HG03095 (cell line): Measurements from ENCODE around the gene PDE6B.
"Not testable (repeated sequence)": the region's sequence is repeated elsewhere in the genome, so short reads cannot be mapped to it uniquely, and the experiment has no call there.

Source experiments
- ATAC-seq: cut with Tn5 transposase; IDR thresholded peaks from one replicate; pipeline ENCODE4 v1.9.1; 2021; ENCODE audit warnings: moderate library complexity; ENCODE audit not compliant: unreplicated experiment

Gene PDE6B

DNA sequence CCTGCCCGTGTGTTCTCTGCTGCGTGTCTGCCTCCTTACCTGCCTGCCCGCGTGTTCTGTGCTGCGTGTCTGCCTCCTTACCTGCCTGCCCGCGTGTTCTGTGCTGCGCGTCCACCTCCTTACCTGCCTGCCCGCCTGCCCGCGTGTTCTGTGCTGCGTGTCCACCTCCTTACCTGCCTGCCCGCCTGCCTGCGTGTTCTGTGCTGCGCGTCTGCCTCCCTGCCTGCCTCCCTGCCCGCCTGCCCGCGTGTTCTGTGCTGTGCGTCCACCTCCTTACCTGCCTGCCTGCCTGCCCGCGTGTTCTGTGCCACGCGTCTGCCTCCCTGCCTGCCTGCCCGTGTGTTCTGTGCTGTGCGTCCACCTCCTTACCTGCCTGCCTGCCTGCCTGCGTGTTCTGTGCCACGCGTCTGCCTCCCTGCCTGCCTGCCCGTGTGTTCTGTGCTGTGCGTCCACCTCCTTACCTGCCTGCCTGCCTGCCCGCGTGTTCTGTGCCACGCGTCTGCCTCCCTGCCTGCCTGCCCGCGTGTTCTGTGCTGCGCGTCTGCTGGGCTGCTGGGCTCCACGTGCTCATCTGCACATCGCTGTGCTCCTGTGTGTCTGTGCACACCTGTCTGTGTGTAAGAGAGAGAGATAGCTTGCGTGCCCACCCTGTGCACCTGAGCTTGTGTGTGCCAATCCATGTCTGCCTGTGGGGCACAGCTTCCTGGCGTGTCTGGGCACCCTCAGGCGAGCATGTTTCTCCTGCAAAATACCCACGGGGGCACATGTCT lies 9.9 kb downstream of the PDE6B start:
- not testable (repeated sequence) for ATAC-seq

GRCh38 chr4:635851-636627 lies 10.7 kb downstream of the PDE6B start:
- ATAC-seq, result no peak

GRCh38 chr4:636628-637159 lies 11.3 kb downstream of the PDE6B start:
- no peak for ATAC-seq

DNA sequence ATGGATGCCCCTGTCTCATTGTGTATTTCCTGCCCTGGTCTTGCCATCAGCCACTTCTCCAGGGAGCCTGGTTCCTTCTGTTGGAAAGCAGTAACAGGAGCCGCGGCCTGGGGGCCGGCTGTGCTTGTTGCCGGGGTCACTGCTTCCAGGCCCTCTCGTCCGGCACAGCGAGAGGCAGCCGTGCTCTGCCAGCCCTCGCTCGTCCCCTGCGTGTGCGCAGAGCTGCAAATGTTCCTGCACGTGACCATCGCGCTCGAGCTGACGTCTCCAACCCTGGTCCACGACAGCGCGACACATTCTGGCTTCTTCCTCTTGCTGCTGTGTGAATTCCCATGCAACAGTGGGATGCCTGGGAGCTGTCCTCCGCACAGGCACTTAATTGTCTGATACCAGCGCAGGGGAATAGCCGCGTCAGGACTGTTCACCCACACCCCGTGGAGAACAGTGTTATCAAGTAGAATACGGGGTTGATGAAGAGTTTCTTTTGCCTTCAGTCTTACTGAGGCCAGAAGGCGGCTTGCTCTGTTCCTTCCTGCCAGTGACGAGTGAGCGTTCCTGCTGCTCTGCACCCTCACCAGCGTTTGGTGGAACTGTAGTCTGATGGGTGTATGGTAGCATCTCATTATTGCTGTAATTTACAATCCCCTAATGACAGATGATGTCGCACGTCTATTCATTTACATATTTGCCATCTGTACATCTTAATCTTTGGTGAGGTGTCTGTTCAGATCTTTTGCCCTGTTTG lies 12.3 kb downstream of the PDE6B start:
- ATAC-seq, result no peak

- not testable (repeated sequence) for ATAC-seq
Observed at GRCh38 chr4:642366-642765, 17.0 kb downstream of the PDE6B start.

- no peak for ATAC-seq
Observed at GRCh38 chr4:646460-646859, 21.1 kb downstream of the PDE6B start.

DNA sequence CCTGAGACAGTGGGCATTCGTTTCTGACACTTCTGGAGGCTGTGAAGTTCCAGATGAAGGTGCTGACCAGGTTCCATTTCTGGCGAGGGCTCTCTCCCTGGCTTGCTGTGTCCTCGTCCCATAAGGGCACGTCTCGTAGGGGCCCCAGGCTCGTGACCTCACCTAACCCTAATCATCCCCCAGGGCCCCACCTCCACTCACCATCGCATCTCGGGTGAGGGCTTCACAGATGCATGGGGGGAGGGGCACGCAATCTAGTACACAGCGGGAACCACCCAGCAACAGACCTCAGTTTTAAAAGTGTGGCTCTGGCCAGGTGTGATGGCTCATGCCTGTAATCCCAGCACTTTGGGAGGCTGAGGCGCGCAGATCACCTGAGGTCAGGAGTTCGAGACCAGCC lies 22.1 kb downstream of the PDE6B start:
- ATAC-seq, result no peak

GRCh38 chr4:648579-649292 lies 23.4 kb downstream of the PDE6B start:
- ATAC-seq, result no peak

- ATAC-seq, result no peak
Observed at GRCh38 chr4:649293-649625, 23.9 kb downstream of the PDE6B start.

GRCh38 chr4:649751-650310 lies 24.5 kb downstream of the PDE6B start:
- no peak for ATAC-seq

DNA sequence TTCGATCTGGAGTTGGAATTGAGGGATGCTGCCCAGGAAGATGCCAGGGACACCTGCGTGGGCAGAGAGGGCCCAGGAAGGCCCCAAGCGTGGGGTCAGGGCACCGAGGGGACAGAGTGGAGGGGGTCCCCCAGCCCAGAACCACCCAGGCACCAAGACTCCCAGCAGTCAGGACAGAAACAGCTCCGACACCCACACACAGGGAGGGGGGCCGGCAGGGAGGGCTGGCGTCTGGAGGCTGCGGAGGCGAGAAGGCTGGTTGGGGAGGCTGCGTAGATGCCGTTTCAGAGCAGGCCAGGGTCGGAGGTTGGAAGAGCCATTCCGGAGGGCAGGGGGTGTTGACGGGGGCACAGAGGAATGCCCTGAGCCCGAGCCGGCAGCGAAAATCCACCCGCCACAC lies 25.1 kb downstream of the PDE6B start:
- no peak for ATAC-seq

DNA sequence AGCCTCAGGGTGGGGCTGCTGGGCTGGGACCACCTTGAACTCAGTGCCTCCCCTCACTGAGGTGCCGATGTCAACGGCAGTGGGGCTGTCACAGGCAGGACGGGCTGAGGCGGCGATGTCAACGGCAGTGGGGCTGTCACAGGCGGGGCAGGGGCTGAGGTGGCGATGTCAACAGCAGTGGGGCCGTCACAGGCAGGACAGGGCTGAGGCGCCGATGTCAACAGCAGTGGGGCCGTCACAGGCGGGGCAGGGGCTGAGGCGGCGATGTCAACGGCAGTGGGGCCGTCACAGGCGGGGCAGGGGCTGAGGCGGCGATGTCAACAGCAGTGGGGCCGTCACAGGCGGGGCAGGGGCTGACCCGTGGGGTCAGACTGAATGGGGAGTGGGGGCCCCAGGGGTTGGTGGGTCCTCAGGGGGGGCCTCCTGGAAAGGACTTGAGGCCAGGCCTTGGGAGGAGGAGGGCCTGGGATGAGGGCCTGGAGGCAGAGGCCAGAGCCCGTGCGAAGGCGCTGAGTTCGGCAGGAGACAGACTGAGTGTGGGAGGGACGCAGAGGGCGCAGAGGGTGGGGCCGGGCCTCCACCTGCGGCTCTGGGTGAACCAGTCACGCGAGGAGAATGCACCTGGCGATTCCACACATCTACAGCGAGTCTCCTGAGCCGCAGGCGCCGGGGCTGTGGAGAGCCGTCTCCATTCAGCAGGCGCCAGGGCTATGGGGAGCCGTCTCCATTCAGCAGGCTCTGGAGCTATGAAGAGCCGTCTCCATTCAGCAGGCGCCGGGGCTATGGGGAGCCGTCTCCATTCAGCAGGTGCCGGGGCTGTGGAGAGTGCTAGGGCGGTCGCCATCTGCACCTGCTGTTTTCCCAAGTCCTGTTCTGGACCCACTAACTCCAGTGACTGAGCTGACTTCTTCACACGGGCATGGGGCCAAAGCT lies 25.8 kb downstream of the PDE6B start:
- ATAC-seq, result no peak

GRCh38 chr4:651884-652642 lies 26.7 kb downstream of the PDE6B start:
- ATAC-seq, result no peak

- ATAC-seq, result no peak
Observed at GRCh38 chr4:653080-653821, 27.9 kb downstream of the PDE6B start.

DNA sequence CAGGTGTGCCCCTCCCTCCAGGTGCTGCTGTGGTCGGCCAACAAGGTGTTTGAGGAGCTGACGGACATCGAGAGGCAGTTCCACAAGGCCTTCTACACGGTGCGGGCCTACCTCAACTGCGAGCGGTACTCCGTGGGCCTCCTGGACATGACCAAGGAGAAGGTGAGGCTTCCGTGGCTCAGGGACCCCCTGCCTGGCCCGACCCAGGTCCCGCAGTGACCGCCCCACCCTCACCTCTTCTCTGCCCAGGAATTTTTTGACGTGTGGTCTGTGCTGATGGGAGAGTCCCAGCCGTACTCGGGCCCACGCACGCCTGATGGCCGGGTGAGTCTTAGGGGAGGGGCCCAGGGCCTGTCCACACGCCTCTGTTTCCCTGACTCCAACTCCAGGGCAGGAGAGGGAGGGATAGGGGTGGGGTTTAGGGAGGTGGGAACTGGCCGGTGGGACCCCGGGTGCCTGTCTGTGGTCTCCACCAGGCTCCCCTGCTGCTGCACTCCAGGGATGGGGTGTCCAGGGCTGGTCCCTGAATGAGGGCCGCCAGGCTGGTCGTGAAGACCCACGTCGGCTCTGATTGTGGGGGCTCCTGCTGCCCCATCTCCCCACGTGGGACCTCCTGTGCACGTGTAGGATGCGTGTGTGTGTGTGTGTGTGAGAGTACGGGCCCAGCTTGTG lies 28.6 kb downstream of the PDE6B start:
- ATAC-seq, result no peak

- no peak for ATAC-seq
Observed at GRCh38 chr4:654503-654845, 29.1 kb downstream of the PDE6B start.

- ATAC-seq, result no peak
Observed at GRCh38 chr4:654871-655463, 29.6 kb downstream of the PDE6B start.
